Peyer's patch (tissue), 4 donors: ENCODE data around the gene PARVB. TPM values are rescaled to one million over a fixed set of nuclear protein-coding genes. Genes with fewer than 3 reads are reported as not detected.

Experiments used
- DNase-seq, 3 donors: peaks; one replicate each; pipeline ENCODE4 v3.0.0-alpha.2; 2017 to 2019
- H3K27ac ChIP-seq, 4 donors: fragments of 200-600 bp; sonication (generic); one replicate each; pipeline ENCODE4 v1.5.1; 2016 to 2019
- H3K27me3 ChIP-seq, 2 donors: fragments of 200-600 bp; sonication (generic); one replicate each; pipeline ENCODE4 v1.5.1; 2019
- H3K36me3 ChIP-seq, 3 donors: fragments of 200-600 bp; sonication (generic); one replicate each; pipeline ENCODE4 v1.5.1; 2016 to 2019
- H3K4me1 ChIP-seq, 4 donors: fragments of 200-600 bp; sonication (generic); one replicate each; pipeline ENCODE4 v1.5.1; 2016 to 2019
- H3K4me3 ChIP-seq, 4 donors: fragments of 200-600 bp; sonication (generic); 1 replicate in 3 of 4; 2 replicates in 1 of 4; pipeline ENCODE4 v1.5.1; 2016 to 2019; ENCODE audit warnings: mild to moderate bottlenecking in 1 of 4
- H3K9me3 ChIP-seq, 4 donors: fragments of 200-600 bp; sonication (generic); one replicate each; pipeline ENCODE4 v1.5.1; 2016 to 2019; ENCODE audit warnings: mild to moderate bottlenecking in 1 of 4
- CTCF ChIP-seq, 6 experiments: fragments of 450-650 bp in 4 of 6; fragments of 200-600 bp in 2 of 6; sonication (generic) in 1 of 6; IDR thresholded peaks; one replicate each; pipeline ENCODE4 v1.5.1; 2017 to 2019; ENCODE audit warnings: antibody characterized with exemption in 6 of 6, mild to moderate bottlenecking in 3 of 6, moderate library complexity in 1 of 6
- POLR2A ChIP-seq, 2 donors: fragments of 450-650 bp; IDR thresholded peaks; one replicate each; pipeline ENCODE4 v1.5.1; 2017; ENCODE audit warnings: antibody characterized with exemption in 2 of 2, mild to moderate bottlenecking in 2 of 2, moderate library complexity in 2 of 2
- total RNA-seq, 4 donors: library from RNA; depleted of rRNA; stranded (reverse); fragments of >200 nt; gene quantifications; one replicate each; pipeline ENCODE4 v1.1.0, GENCODE V29; 2016

PARVB gene
- total RNA-seq, 4 donors from 2014 or later: 1.8 to 71.8 (median 7.7) TPM

GRCh38 chr22:44042249-44043218 is 18.4 kb downstream of the PARVB start:
- TF ChIP-seq CTCF (IDR thresholded peaks at IDR 0.05) (no peak), POLR2A (IDR thresholded peaks at IDR 0.05) (no peak)
- H3K36me3 ChIP-seq: no peaks in the 10 kb centered on the region
- peak overlapping the region in 1 of 4 donors; percentile 8 for H3K27ac ChIP-seq

GRCh38 chr22:44045145-44045544 is 21.0 kb downstream of the PARVB start:
- Histone ChIP-seq H3K36me3 (no peaks in the 10 kb centered on the region), H3K27me3 (no peaks in the 10 kb centered on the region), H3K9me3 (no peaks in the 10 kb centered on the region), H3K27ac (no peak overlapping the region), H3K4me1 (no peaks in the 10 kb centered on the region), H3K4me3 (no peak overlapping the region)
- no peak for DNase-seq
- TF ChIP-seq POLR2A (IDR thresholded peaks at IDR 0.05) (no peak), CTCF (IDR thresholded peaks at IDR 0.05) (no peak)

More at GRCh38 chr22:44042249-44043218, 18.4 kb downstream of the PARVB start:
- peak in 2 of 3 donors; percentile 50 to 60 for DNase-seq
- Histone ChIP-seq H3K27me3 (no peaks in the 10 kb centered on the region), H3K4me3 (no peak overlapping the region), H3K4me1 (peaks cover 0 to 6% (median 0%) of the 10 kb centered on the region in 4 donors), H3K9me3 (no peaks in the 10 kb centered on the region)

GRCh38 chr22:44046485-44047141 is 22.5 kb downstream of the PARVB start:
- H3K27ac ChIP-seq: peak overlapping the region in 1 of 4 donors; percentile 22
- no peaks in the 10 kb centered on the region for H3K27me3 ChIP-seq
- H3K9me3 ChIP-seq: no peaks in the 10 kb centered on the region
- TF ChIP-seq CTCF (IDR thresholded peaks at IDR 0.05): no peak
- TF ChIP-seq POLR2A (IDR thresholded peaks at IDR 0.05): no peak
- no peaks in the 10 kb centered on the region for H3K36me3 ChIP-seq
- no peak for DNase-seq
- H3K4me1 ChIP-seq: no peaks in the 10 kb centered on the region
- no peak overlapping the region for H3K4me3 ChIP-seq

- DNase-seq: no peak
- Histone ChIP-seq H3K36me3 (no peaks in the 10 kb centered on the region), H3K4me1 (no peaks in the 10 kb centered on the region), H3K27me3 (no peaks in the 10 kb centered on the region), H3K27ac (peak overlapping the region in 3 of 4 donors; percentile 17 to 57 (median 52)), H3K4me3 (peak overlapping the region in 1 of 4 donors; percentile 31), H3K9me3 (no peaks in the 10 kb centered on the region)
- no peak for TF ChIP-seq POLR2A (IDR thresholded peaks at IDR 0.05)
- TF ChIP-seq CTCF (IDR thresholded peaks at IDR 0.05): no peak
Observed at GRCh38 chr22:44047891-44048301, 23.8 kb downstream of the PARVB start.

- Histone ChIP-seq H3K27ac (peak overlapping the region in 2 of 4 donors; percentile 8 to 22), H3K4me1 (no peaks in the 10 kb centered on the region), H3K36me3 (no peaks in the 10 kb centered on the region), H3K4me3 (no peak overlapping the region), H3K27me3 (no peaks in the 10 kb centered on the region), H3K9me3 (no peaks in the 10 kb centered on the region)
- TF ChIP-seq CTCF (IDR thresholded peaks at IDR 0.05) (no peak), POLR2A (IDR thresholded peaks at IDR 0.05) (no peak)
- no peak for DNase-seq
Observed at GRCh38 chr22:44049486-44050231, 25.6 kb downstream of the PARVB start.
